ENCODE measurements around the gene B9D2.
"Not testable (repeated sequence)": the region's sequence is repeated elsewhere in the genome, so short reads cannot be mapped to it uniquely, and the experiment has no call there.

GRCh38 chr19:41371119-41371518 is 7.2 kb upstream of the B9D2 start:
- not testable (repeated sequence) for TF ChIP-seq POLR2A, CTCF (IDR thresholded peaks at IDR 0.05)
